ENCODE measurements around the gene NES.

NES gene

GRCh38 chr1:156676820-156677615 lies at the start of gene NES:
NES (minus strand) TSS chr1:156677407; CDS start chr1:156677264, 143 bp downstream.
- TF ChIP-seq CTCF (conservative IDR thresholded peaks at IDR 0.05) = no peak
- H3K27ac ChIP-seq = peak within 1 kb of the TSS; percentile 27; the same call in 1 of the 2 replicates

GRCh38 chr1:156726549-156727226 lies 49.5 kb upstream of the NES start:
- peak overlapping the region; percentile 91; the same call in 1 of the 2 replicates for H3K27ac ChIP-seq
- TF ChIP-seq CTCF (conservative IDR thresholded peaks at IDR 0.05) = no peak; the same call in 1 of the 2 replicates

- TF ChIP-seq CTCF (conservative IDR thresholded peaks at IDR 0.05) = peak; percentile 92
- peak overlapping the region; percentile 91; the same call in 1 of the 2 replicates for H3K27ac ChIP-seq
These were observed 48.6 kb upstream of the NES start for GRCh38 chr1:156725683-156726280.

GRCh38 chr1:156721535-156721934 lies 44.3 kb upstream of the NES start:
- no peak for TF ChIP-seq CTCF (conservative IDR thresholded peaks at IDR 0.05)
- no peak overlapping the region for H3K27ac ChIP-seq

- no peak for TF ChIP-seq CTCF (conservative IDR thresholded peaks at IDR 0.05)
- no peak overlapping the region for H3K27ac ChIP-seq
These were observed 43.9 kb upstream of the NES start for GRCh38 chr1:156721131-156721530.

- TF ChIP-seq CTCF (conservative IDR thresholded peaks at IDR 0.05) = no peak
- H3K27ac ChIP-seq = no peak overlapping the region
These were observed 40.1 kb upstream of the NES start for GRCh38 chr1:156717351-156717750.

GRCh38 chr1:156714830-156715229 lies 37.6 kb upstream of the NES start:
- no peak for TF ChIP-seq CTCF (conservative IDR thresholded peaks at IDR 0.05)
- no peak overlapping the region for H3K27ac ChIP-seq

All from VCaP (cell line).